Transverse colon (tissue), 4 donors: ENCODE results near the gene USP2. TPM values are rescaled to one million over a fixed set of nuclear protein-coding genes. Genes with fewer than 3 reads are reported as not detected.

Source experiments
- DNase-seq: peaks from one replicate; pipeline ENCODE4 v3.0.0-alpha.2; 2019
- H3K27ac ChIP-seq, 4 donors: fragments of 200-600 bp; sonication (generic); 2 replicates each; pipeline ENCODE4 v1.5.1; 2016 to 2018; ENCODE audit warnings: inconsistent platforms in 4 of 4
- H3K27me3 ChIP-seq: fragments of 200-600 bp; sonication (generic); 2 replicates; pipeline ENCODE4 v1.5.1; 2017; ENCODE audit warnings: inconsistent platforms
- H3K36me3 ChIP-seq, 4 donors: fragments of 200-600 bp; sonication (generic); 2 replicates each; pipeline ENCODE4 v1.5.1; 2017 to 2019; ENCODE audit warnings: inconsistent platforms in 4 of 4
- H3K4me1 ChIP-seq, 4 donors: fragments of 200-600 bp; sonication (generic); 2 replicates each; pipeline ENCODE4 v1.5.1; 2017 to 2020; ENCODE audit warnings: inconsistent platforms in 4 of 4
- H3K4me3 ChIP-seq, 4 donors: fragments of 200-600 bp; sonication (generic); 1 replicate in 1 of 4; 2 replicates in 3 of 4; pipeline versions ENCODE4 v1.5.1 to v1.6.1; 2017 to 2019; ENCODE audit warnings: inconsistent platforms in 4 of 4
- H3K9me3 ChIP-seq, 2 donors: fragments of 200-600 bp; sonication (generic); 2 replicates each; pipeline ENCODE4 v1.5.1; 2017 to 2019; ENCODE audit warnings: inconsistent platforms in 2 of 2
- EP300 ChIP-seq: sonication (generic); formaldehyde crosslinking; IDR thresholded peaks from one replicate; pipeline ENCODE4 v1.6.1; 2017; ENCODE audit warnings: antibody characterized with exemption, low read depth
- POLR2A ChIP-seq: fragments of 450-650 bp; IDR thresholded peaks from one replicate; pipeline ENCODE4 v1.6.1; 2016; ENCODE audit warnings: antibody characterized with exemption, mild to moderate bottlenecking, moderate library complexity
- POLR2AphosphoS5 ChIP-seq, 3 donors: sonication (generic); formaldehyde crosslinking; IDR thresholded peaks; one replicate each; pipeline ENCODE4 v1.6.1; 2016; ENCODE audit warnings: antibody characterized with exemption in 3 of 3
- WGBS, 2 donors: methylation state at CpG; one replicate each; pipeline ENCODE4 v1.1.5; 2018; ENCODE audit warnings: low coverage in 1 of 2; 5-methylcytosine and 5-hydroxymethylcytosine counted together
- in situ Hi-C, 4 donors: fragments of 200-750 bp; cut with MboI; loops; one replicate each; pipeline versions ENCODE4 v1.15.0 to v1.15.1; 2017; ENCODE audit warnings: low sequenced_read_pairs in 3 of 4, low pct_ligation_motif_present in 1 of 4, low pct_unique_long_range_greater_than_20kb in 1 of 4
- intact Hi-C: fragments of 100-400 bp; cut with DNase I; formaldehyde crosslinking; loops from one replicate; pipeline ENCODE4 v1.15.1; 2023; ENCODE audit warnings: low total_unique reads
- total RNA-seq, 4 donors: library from RNA; depleted of rRNA; stranded (reverse); fragments of >200 nt; gene quantifications; one replicate each; pipeline ENCODE4 v1.1.0, GENCODE V29; 2016
- TF ChIP-seq, protein P1 (sequence below), 5 experiments: fragments of 200-600 bp in 3 of 5; fragments of 450-650 bp in 2 of 5; sonication (generic) in 3 of 5; IDR thresholded peaks; 1 replicate in 2 of 5; 2 replicates in 3 of 5; pipeline ENCODE4 v1.5.1; 2016 to 2017; ENCODE audit warnings: antibody characterized with exemption in 5 of 5, inconsistent platforms in 3 of 5, mild to moderate bottlenecking in 2 of 5, moderate library complexity in 1 of 5

USP2 gene
- total RNA-seq, 4 donors from 2014 or later = 9.8 to 26.6 (median 22.7) TPM

DNA sequence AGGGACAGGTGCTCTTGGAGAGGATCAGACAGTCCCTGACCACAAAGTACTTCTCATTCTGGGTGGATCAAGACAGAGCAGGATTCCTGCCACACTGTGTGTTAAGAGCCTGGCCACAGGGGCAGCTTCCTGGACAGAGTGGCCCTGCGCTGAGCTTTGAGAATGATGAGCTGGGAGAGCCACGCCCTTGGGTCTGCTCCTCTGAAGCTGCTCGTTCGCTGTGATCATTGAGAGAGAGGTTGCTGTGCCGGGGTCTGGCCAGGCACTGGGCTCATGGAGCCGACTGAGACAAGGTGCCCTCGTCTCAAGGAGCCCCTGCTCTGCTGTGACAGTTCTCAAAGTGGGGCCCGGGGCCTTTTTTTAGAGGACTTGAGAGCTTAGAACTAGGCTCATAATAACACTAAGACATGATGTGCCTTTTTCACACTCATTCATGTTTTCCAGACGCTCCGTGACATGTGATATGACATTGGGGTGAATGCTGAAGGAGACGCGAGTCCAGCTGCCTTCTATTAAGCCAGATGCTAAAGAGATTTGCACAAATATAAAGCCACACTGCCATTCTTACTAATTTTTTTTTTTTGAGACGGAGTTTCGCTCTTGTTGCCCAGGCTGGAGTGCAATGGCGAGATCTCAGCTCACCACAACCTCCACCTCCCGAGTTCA is 33.4 kb downstream of the USP2 start:
- in situ Hi-C loops (no loop called here), intact Hi-C loops (no loop called here)
- no peak overlapping the region for H3K27ac ChIP-seq
- H3K9me3 ChIP-seq = no peaks in the 10 kb centered on the region
- DNase-seq = no peak
- TF ChIP-seq, protein P1, sequence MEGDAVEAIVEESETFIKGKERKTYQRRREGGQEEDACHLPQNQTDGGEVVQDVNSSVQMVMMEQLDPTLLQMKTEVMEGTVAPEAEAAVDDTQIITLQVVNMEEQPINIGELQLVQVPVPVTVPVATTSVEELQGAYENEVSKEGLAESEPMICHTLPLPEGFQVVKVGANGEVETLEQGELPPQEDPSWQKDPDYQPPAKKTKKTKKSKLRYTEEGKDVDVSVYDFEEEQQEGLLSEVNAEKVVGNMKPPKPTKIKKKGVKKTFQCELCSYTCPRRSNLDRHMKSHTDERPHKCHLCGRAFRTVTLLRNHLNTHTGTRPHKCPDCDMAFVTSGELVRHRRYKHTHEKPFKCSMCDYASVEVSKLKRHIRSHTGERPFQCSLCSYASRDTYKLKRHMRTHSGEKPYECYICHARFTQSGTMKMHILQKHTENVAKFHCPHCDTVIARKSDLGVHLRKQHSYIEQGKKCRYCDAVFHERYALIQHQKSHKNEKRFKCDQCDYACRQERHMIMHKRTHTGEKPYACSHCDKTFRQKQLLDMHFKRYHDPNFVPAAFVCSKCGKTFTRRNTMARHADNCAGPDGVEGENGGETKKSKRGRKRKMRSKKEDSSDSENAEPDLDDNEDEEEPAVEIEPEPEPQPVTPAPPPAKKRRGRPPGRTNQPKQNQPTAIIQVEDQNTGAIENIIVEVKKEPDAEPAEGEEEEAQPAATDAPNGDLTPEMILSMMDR (IDR thresholded peaks at IDR 0.05) = no peak
- TF ChIP-seq EP300 (no peak), POLR2A (no peak), POLR2AphosphoS5 (IDR thresholded peaks at IDR 0.05) (no peak)
- peaks cover 0 to 6% (median 2%) of the 10 kb centered on the region in 4 donors for H3K4me1 ChIP-seq
- no peak overlapping the region for H3K4me3 ChIP-seq
- H3K36me3 ChIP-seq = no peaks in the 10 kb centered on the region
- peaks cover 6% of the 10 kb centered on the region for H3K27me3 ChIP-seq
- 65 to 96% methylated on average over 4 to 16 of the region's 16 CpGs for WGBS, 2 donors

DNA sequence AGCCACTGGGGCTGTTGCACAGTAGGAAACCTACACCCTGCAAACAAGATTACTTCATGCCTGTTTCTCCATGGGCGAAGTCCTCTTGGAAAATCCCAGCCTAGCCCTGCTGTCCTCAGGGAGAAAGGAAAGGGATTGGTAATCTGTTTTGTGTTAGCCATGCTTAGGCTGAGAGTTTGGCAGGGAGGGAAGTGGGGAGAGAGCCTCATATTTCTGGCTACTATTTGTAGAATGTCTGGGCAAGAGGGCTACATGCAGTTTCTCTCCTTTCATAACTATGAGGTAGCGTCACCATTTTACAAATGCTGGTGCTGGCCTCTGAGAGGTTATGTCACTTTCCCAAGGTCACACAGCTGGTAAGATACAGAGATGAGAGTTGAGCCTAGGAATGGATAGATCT is 34.2 kb downstream of the USP2 start:
- Histone ChIP-seq H3K4me1 (no peaks in the 10 kb centered on the region), H3K27me3 (peaks cover 12% of the 10 kb centered on the region), H3K9me3 (no peaks in the 10 kb centered on the region), H3K36me3 (no peaks in the 10 kb centered on the region), H3K4me3 (no peak overlapping the region), H3K27ac (no peak overlapping the region)
- TF ChIP-seq POLR2AphosphoS5 (IDR thresholded peaks at IDR 0.05) = no peak
- no peak for TF ChIP-seq POLR2A
- TF ChIP-seq, protein P1 (IDR thresholded peaks at IDR 0.05) = no peak
- TF ChIP-seq EP300 = no peak
- intact Hi-C loops (no loop called here), in situ Hi-C loops (no loop called here)
- DNase-seq = no peak
- WGBS, 2 donors = 60 to 66% methylated on average over 1 to 2 of the region's 2 CpGs

DNA sequence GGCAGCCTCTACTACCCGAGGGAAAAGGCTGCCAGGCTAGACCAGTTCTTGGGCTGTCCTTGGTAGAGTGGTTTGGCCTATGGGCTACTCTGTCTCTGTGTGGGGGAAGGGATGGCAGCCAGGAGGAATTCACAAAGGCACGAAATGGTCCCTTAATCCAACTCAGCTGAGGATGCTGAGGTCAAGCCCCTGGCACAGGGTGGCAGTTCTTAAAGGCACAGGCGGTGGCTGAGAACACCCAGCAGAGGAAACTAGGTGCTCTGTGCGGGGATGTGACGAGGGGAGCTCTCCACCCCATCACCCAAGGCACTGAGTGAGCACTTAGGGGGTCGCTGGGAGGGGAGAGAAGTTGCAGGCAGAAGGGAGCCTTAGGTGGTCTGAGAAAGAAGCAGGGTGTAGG is 34.9 kb downstream of the USP2 start, which contains the start of gene MFRP:
TSS of gene MFRP (minus strand) at position 101 of the 400 bp plus-strand sequence. CDS start 192 bp downstream, outside the sequence.
- no peaks in the 10 kb centered on the region for H3K9me3 ChIP-seq
- H3K36me3 ChIP-seq = no peaks in the 10 kb centered on the region
- no peak within 1 kb of the TSS for H3K27ac ChIP-seq
- intact Hi-C loops (no loop called here), in situ Hi-C loops (no loop called here)
- no peak for DNase-seq
- peaks cover 0 to under 1% (median under 1%) of the 10 kb centered on the region in 4 donors for H3K4me1 ChIP-seq
- 41 to 49% methylated on average over 3 to 6 of the region's 6 CpGs for WGBS, 2 donors
- H3K27me3 ChIP-seq = peaks cover 16% of the 10 kb centered on the region
- TF ChIP-seq POLR2AphosphoS5 (IDR thresholded peaks at IDR 0.05) = no peak
- TF ChIP-seq POLR2A = no peak
- TF ChIP-seq EP300 = no peak
- TF ChIP-seq, protein P1 (IDR thresholded peaks at IDR 0.05) = no peak
- no peak within 1 kb of the TSS for H3K4me3 ChIP-seq

DNA sequence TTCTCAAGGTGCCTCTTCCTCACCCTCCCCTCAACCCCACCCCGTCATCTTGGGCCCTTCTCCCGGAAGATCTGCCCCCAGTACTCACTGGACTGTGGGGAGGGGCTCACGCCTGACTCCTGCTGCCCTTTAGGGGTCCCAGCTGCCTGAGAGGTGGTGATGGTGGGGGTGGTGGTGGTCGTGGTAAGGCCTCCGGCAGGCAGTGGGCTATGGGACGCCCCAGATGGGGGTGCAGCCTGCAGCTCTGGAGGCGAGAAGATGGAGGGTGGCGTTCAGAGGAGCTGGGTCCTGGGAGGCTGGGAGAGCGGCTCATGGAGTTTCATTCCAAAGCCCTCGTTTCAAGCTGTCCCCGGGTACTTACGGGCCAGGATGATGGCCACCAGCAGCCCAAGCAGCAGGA is 35.8 kb downstream of the USP2 start:
- WGBS, 2 donors = 78 to 90% methylated on average over 2 to 12 of the region's 12 CpGs
- Histone ChIP-seq H3K27ac (no peak overlapping the region), H3K9me3 (no peaks in the 10 kb centered on the region), H3K4me1 (peaks cover 7 to 9% (median 9%) of the 10 kb centered on the region in 4 donors), H3K4me3 (no peak overlapping the region), H3K36me3 (no peaks in the 10 kb centered on the region), H3K27me3 (peaks cover 25% of the 10 kb centered on the region)
- TF ChIP-seq EP300 (no peak), POLR2A (no peak), POLR2AphosphoS5 (IDR thresholded peaks at IDR 0.05) (no peak)
- TF ChIP-seq, protein P1 (IDR thresholded peaks at IDR 0.05) = no peak
- in situ Hi-C loops = no loop called here
- intact Hi-C loops = no loop called here
- no peak for DNase-seq
